Measurements from ENCODE around the gene SELP.

SELP gene

DNA sequence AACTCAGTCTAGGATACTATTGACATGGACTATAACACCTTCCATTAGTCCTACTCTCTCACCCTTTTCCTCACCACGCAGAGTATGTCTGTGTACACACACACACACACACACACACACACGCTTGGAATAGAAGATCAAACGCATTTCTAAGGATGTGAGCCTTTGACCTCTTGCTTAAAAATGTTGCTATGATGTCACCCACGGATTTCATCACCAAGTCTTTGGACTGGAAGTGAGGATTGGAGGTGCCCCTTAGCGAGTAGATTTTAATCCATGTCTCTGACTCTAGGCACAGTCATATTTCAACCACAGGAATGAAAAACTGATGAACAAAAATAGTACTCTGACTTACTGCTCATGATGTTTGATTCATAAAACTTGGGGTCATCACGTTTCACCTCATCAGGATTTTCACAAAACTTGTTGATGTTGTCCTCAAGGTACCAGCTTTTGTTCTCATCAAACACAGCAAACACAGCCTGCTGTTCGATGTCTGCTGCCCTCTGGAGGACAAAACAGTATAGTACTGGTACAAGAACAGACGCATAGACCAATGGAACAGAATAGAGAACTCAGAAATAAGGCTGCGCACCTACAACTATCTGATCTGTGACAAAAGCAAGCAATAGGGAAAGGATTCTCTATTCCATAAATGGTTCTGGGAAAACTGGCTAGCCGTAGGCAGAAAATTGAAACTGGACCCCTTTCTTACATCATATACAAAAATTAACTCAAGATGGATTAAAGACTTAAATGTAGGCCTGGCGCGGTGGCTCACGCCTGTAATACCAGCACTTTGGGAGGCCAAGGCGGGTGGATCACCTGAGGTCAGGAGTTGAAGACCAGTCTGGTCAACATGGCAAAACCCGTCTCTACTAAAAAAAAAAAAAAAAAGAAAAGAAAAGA is 83.6 kb downstream of the SELP start:
- Mint-ChIP-seq H3K4me3 (no peak overlapping the region), H3K9me3 (no peaks in the 10 kb centered on the region), H3K27me3 (ENCODE audit: low read depth) (no peaks in the 10 kb centered on the region), H3K36me3 (ENCODE audit: low read depth) (peaks cover 2% of the 10 kb centered on the region), H3K4me1 (ENCODE audit: low read depth) (peaks cover 6% of the 10 kb centered on the region), H3K27ac (no peak overlapping the region)
- peak; percentile 37 for DNase-seq (ENCODE audit: low spot score)

DNA sequence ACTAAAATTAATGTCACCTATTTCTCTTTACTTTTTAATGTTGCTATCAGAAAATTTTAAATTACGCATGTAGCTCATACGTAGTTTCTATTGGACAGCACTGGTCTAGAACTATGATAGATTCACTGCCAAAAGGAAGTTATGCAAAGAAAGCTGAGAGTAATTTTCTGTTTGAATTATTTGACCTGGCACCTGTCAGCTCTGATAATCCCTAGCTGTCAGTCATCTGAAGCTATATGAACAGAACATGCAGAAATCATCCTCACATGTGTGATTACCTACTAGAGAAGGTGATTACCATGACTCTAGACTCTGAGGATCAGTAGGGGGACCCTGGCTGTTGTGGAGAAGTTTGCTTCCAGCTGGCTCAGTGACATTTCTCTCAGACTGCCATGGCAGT is 84.5 kb downstream of the SELP start:
- Mint-ChIP-seq H3K36me3 (ENCODE audit: low read depth) (peaks cover 2% of the 10 kb centered on the region), H3K9me3 (no peaks in the 10 kb centered on the region), H3K27ac (no peak overlapping the region), H3K4me3 (no peak overlapping the region), H3K4me1 (ENCODE audit: low read depth) (peaks cover 6% of the 10 kb centered on the region), H3K27me3 (ENCODE audit: low read depth) (no peaks in the 10 kb centered on the region)
- no peak for DNase-seq (ENCODE audit: low spot score)

DNA sequence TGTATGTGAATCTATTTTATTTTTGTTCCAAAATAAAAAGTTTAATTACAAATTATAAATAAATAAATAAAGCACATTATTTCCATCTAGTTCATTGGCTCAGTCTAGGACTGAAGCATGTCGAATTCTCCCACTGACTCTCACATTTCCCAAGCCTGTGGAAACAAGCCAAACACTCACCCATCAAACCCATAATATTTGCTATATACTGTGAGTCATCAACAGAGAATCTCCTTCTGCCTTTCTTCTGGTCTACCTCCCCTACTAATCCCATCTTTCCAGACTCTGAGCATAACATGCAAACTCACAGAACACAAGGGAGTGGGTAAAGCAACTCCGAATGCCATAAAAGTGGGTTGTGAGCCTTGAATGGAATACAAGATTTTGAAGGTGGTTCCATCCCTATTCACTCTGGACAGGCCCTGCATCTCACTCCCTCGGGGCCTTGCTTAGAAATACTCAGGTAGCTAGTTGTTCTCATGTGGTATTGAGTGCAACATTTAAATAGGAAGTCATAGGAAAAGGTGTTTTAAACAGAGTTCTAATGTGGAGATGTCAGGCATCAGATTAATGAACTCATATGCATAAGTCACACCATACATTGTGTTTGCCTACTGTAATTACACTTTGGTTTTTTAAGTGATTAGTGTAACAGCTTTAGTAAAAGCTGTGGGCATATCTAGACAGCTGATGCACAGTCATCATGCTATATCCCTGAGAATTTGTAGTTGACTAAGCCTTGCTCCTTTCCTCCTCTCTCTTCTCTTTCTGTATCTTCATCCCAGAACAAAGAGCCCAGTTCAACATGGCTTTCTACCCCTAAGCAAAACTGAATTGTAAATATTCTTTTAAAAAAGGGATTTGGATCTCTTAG is 90.7 kb downstream of the SELP start:
- no peak overlapping the region for H3K27ac Mint-ChIP-seq
- H3K27me3 Mint-ChIP-seq (ENCODE audit: low read depth), result no peaks in the 10 kb centered on the region
- H3K4me3 Mint-ChIP-seq, result no peak overlapping the region
- no peaks in the 10 kb centered on the region for H3K4me1 Mint-ChIP-seq (ENCODE audit: low read depth)
- H3K9me3 Mint-ChIP-seq, result no peaks in the 10 kb centered on the region
- peaks cover 2% of the 10 kb centered on the region for H3K36me3 Mint-ChIP-seq (ENCODE audit: low read depth)
- no peak for DNase-seq (ENCODE audit: low spot score)
